ENCODE measurements around the gene SLC24A5.

SLC24A5 gene

DNA sequence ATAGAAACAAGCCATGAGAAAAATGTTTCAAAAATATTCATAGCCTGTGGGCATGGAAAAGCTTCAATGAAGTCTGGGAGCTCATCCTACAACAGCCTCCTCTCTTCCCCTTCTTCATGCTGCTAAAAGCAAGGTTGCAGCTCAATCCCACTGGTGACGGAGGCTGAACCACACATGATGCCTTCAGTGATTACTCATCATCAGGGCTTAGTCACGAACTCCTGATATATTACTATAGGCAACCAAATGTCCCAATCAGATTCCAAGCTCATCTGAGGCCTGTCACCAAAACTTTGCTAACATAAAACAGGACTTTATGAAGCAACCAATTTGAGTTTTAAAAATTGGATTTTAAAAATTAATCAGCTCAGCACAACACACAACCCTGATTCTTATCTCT lies 24.0 kb upstream of the SLC24A5 start:
- H3K9me3 Mint-ChIP-seq, result no peaks in the 10 kb centered on the region
- no peaks in the 10 kb centered on the region for H3K4me1 Mint-ChIP-seq (ENCODE audit: low read depth)
- H3K27ac Mint-ChIP-seq, result no peak overlapping the region
- no peaks in the 10 kb centered on the region for H3K36me3 Mint-ChIP-seq (ENCODE audit: low read depth)
- H3K27me3 Mint-ChIP-seq (ENCODE audit: low read depth), result peaks cover 3% of the 10 kb centered on the region
- H3K4me3 Mint-ChIP-seq, result no peak overlapping the region

DNA sequence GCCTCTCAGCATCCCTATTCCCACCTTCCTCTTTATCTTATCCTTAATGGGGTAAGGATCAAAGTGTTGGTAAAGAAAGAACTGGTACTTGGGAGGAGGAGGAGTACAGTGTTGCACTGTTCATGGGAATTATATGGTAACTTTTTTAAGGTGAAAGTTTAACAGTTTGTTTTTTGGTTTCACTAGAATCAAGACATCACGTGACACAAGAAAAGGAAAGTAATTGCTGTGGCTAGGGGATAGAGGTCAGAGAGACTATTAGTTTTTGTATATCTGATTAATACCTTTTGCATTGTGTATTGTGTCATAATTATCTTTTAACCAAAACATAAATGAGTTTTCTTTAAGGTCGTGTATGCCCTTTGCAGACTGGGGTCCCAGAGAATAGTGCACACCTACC lies 23.5 kb upstream of the SLC24A5 start:
- no peaks in the 10 kb centered on the region for H3K36me3 Mint-ChIP-seq (ENCODE audit: low read depth)
- H3K9me3 Mint-ChIP-seq, result no peaks in the 10 kb centered on the region
- no peaks in the 10 kb centered on the region for H3K4me1 Mint-ChIP-seq (ENCODE audit: low read depth)
- H3K27me3 Mint-ChIP-seq (ENCODE audit: low read depth), result peaks cover 3% of the 10 kb centered on the region
- H3K4me3 Mint-ChIP-seq, result no peak overlapping the region
- no peak overlapping the region for H3K27ac Mint-ChIP-seq

DNA sequence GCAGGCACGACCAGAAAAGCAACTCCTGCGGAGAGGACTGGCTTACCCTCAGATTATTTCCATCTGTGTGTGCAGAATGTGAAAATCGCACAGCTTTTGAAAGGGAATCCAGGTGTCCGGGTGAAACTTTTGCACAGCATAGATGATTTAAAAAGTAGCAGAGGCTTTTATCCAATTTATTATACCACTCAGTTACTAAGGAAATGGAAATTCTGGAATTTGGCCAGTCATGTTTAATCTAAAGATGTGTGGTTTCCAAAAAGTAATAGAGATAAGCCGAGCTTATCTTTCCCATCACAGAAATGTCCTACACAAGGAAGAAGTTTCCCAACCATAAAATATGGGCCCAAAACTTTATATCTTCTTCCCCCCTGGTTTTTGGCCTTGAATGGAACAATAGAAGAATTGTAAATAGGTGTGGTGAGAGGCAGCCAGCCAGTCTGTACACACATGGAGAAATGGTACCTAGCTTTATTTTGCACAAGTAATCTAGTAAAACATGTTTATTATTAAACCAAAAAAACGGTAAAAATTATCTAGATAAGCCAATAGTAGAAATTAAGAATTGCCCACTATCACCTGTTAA lies 19.3 kb upstream of the SLC24A5 start:
- no peaks in the 10 kb centered on the region for H3K36me3 Mint-ChIP-seq (ENCODE audit: low read depth)
- no peaks in the 10 kb centered on the region for H3K4me1 Mint-ChIP-seq (ENCODE audit: low read depth)
- H3K27ac Mint-ChIP-seq, result no peak overlapping the region
- peaks cover 6% of the 10 kb centered on the region for H3K27me3 Mint-ChIP-seq (ENCODE audit: low read depth)
- H3K4me3 Mint-ChIP-seq, result no peak overlapping the region
- H3K9me3 Mint-ChIP-seq, result no peaks in the 10 kb centered on the region

DNA sequence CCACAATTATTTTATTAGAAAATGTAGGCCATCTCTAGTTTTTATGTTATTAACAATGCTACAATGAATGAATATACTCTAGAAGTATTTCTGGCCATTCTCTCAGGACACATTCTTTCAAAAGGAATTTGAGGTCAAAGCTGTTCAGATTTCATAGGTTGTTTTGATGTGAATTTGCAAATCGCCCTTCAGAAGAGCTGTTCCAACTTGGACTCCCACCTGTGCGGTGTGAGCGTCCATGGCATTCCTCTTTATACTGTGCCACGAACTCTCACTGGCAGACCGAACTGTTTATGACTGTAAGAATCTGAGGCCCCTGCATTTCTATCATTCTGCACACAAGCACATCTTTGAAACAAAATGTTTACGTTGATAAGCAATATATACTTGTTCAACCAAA lies 18.6 kb upstream of the SLC24A5 start:
- Mint-ChIP-seq H3K36me3 (ENCODE audit: low read depth) (no peaks in the 10 kb centered on the region), H3K27ac (no peak overlapping the region), H3K9me3 (no peaks in the 10 kb centered on the region), H3K27me3 (ENCODE audit: low read depth) (peaks cover 6% of the 10 kb centered on the region), H3K4me1 (ENCODE audit: low read depth) (no peaks in the 10 kb centered on the region), H3K4me3 (no peak overlapping the region)

DNA sequence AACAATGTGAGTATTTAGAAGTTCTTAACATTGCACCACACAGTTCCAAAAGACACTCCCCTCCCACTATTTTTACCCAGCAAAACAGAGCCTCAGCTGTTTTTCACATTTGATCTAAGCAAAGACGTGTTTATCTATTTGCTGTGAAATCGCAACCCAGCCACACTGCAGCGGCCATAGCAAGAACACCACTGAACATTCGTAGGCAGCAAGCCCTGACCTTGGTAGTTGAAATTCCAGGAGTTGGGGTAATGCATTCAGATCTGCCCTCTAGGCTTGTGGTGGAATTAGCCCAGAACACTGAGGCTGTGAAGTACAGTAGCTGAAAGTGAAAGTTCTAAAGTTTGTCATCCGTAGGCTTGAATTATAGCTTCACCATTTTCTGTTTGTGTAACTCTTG lies 17.1 kb upstream of the SLC24A5 start:
- peaks cover 6% of the 10 kb centered on the region for H3K27me3 Mint-ChIP-seq (ENCODE audit: low read depth)
- H3K4me1 Mint-ChIP-seq (ENCODE audit: low read depth), result no peaks in the 10 kb centered on the region
- H3K9me3 Mint-ChIP-seq, result no peaks in the 10 kb centered on the region
- H3K4me3 Mint-ChIP-seq, result no peak overlapping the region
- H3K27ac Mint-ChIP-seq, result no peak overlapping the region
- H3K36me3 Mint-ChIP-seq (ENCODE audit: low read depth), result no peaks in the 10 kb centered on the region

DNA sequence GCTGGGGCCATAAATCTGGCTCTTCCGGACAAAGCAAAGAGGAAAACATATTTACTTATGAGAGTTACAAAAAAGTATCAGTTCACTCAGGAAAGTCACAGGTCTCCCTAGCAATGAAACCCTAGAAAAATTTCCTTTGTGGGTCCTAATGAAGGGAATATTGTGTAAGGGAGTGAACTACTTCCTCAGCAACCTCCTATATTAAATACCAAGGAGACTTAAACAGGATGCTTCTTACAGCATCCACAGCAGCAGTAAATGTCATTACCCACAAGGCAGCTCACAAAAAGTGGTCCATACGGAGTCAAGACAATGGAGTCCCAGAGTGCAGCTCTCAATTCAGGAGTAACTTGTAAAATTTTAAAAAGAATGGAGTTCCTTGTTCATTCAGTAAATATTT lies 14.9 kb upstream of the SLC24A5 start:
- no peaks in the 10 kb centered on the region for H3K4me1 Mint-ChIP-seq (ENCODE audit: low read depth)
- H3K27me3 Mint-ChIP-seq (ENCODE audit: low read depth), result peaks cover 4% of the 10 kb centered on the region
- H3K27ac Mint-ChIP-seq, result no peak overlapping the region
- H3K36me3 Mint-ChIP-seq (ENCODE audit: low read depth), result no peaks in the 10 kb centered on the region
- H3K9me3 Mint-ChIP-seq, result no peaks in the 10 kb centered on the region
- H3K4me3 Mint-ChIP-seq, result no peak overlapping the region

DNA sequence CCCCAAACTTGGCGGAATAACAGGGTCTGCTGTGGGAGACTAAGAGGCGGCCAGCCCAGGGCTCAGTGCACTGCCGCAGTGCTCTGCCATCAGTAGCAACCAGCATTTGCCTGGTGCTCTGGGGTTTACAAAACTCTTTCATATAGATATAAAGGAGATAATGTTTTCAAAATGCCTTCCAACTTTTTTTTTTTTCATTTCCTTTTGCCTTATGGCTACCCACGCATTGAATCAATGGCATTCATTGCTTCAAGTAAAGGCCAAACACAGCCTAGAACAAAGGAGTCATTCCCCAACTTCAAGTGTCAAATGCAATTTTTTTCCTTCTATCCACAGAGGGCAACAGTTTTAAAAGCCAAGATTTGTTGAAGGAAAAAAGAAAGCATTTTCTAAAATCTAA lies 11.6 kb upstream of the SLC24A5 start:
- no peaks in the 10 kb centered on the region for H3K9me3 Mint-ChIP-seq
- H3K36me3 Mint-ChIP-seq (ENCODE audit: low read depth), result no peaks in the 10 kb centered on the region
- no peak overlapping the region for H3K27ac Mint-ChIP-seq
- H3K4me3 Mint-ChIP-seq, result no peak overlapping the region
- H3K4me1 Mint-ChIP-seq (ENCODE audit: low read depth), result no peaks in the 10 kb centered on the region
- H3K27me3 Mint-ChIP-seq (ENCODE audit: low read depth), result no peaks in the 10 kb centered on the region

DNA sequence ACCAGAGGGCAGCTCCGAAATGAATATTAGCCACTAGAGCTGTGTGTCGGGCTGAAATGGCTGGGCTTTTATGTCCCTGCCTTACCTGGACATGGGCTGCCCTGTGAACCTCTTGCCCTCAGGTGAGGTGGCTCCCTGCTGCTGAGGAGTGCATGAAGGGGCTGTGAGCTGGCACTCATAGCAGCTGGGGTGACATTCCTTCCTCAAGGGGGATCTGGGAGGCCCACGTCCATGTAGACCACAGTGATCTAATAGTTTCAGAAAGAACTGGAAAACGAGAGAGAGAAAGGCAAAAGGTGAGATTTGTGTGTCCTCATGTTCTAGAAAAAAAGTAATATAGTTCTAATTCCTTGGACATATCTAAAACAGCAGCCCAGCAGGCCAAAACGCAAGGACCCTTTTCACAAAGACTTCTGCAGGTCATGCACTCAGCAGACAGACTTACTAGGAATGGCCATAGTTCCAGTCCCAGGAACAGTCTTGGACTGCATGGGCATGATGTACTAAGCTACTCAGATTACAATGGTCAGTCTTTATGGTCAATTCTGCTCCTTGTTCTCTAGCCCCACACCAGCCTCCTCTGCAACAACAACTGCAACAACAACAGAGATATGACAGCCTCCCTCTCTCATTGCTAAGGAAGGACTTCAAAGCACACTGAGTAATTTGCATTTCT lies 10.8 kb upstream of the SLC24A5 start:
- Mint-ChIP-seq H3K27me3 (ENCODE audit: low read depth) (no peaks in the 10 kb centered on the region), H3K36me3 (ENCODE audit: low read depth) (no peaks in the 10 kb centered on the region), H3K9me3 (no peaks in the 10 kb centered on the region), H3K4me1 (ENCODE audit: low read depth) (no peaks in the 10 kb centered on the region), H3K27ac (no peak overlapping the region), H3K4me3 (no peak overlapping the region)

DNA sequence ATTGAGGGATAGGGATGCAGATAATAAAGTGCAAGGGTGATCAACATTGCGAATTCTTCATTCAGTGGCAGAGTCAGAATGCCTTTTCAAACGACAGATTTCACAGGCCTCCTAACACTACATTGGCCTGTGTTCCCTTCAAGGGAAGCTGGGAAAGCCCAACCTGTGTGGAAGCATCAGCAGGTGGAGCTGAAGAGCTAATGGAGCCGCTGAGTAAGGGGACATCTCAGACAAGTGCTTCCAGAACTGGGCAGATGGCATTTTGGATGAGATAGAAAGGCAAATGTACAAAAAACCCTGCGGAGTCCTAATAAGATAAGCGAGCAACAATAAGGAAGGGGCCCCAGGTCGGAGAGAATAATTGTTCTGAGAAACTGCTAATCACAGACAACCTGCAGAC lies 8.5 kb upstream of the SLC24A5 start:
- Mint-ChIP-seq H3K27ac (no peak overlapping the region), H3K4me1 (ENCODE audit: low read depth) (no peaks in the 10 kb centered on the region), H3K4me3 (no peak overlapping the region), H3K27me3 (ENCODE audit: low read depth) (peaks cover 4% of the 10 kb centered on the region), H3K36me3 (ENCODE audit: low read depth) (no peaks in the 10 kb centered on the region), H3K9me3 (no peaks in the 10 kb centered on the region)

DNA sequence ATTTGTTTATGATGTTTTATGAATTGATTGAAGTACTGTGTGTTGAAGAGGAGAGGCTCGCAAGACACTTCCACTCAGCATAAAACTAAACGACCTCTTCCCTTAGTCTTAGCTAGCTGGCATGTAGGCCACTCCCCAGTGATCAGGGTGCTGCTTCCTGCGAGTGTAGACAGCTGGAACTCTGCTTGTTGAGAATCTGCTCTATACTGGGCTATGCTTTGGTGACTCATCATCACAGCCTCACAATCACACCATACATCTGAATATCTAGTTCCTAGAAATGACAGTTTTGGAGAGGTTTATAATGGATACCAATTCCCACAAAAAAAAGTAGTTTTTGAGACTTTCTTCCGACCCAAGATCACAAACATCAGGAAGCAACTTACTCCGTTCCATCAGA lies 1.5 kb upstream of the SLC24A5 start:
- Mint-ChIP-seq H3K4me3 (no peak overlapping the region), H3K27me3 (ENCODE audit: low read depth) (peaks cover 7% of the 10 kb centered on the region), H3K4me1 (ENCODE audit: low read depth) (no peaks in the 10 kb centered on the region), H3K27ac (no peak overlapping the region), H3K36me3 (ENCODE audit: low read depth) (no peaks in the 10 kb centered on the region), H3K9me3 (no peaks in the 10 kb centered on the region)

DNA sequence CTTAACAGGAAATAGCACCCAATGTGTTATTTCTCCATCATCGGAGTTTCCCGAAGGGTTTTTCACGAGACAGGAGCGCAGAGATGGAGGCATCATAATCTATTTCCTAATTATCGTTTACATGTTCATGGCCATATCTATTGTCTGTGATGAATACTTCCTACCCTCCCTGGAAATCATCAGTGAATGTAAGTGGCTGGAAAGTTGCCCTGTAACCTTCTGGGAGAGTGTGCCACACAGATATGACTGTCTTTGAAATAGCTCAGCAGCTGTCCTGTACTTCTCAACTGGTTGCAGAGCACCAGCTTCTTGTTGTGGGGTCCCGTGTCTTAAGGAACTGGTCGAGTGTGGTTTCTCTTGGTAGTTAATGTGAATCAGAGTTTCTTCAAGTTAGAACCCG lies 1.1 kb downstream of the SLC24A5 start:
- H3K27ac Mint-ChIP-seq, result no peak overlapping the region
- H3K9me3 Mint-ChIP-seq, result no peaks in the 10 kb centered on the region
- no peak overlapping the region for H3K4me3 Mint-ChIP-seq
- no peaks in the 10 kb centered on the region for H3K36me3 Mint-ChIP-seq (ENCODE audit: low read depth)
- H3K4me1 Mint-ChIP-seq (ENCODE audit: low read depth), result no peaks in the 10 kb centered on the region
- peaks cover 3% of the 10 kb centered on the region for H3K27me3 Mint-ChIP-seq (ENCODE audit: low read depth)

DNA sequence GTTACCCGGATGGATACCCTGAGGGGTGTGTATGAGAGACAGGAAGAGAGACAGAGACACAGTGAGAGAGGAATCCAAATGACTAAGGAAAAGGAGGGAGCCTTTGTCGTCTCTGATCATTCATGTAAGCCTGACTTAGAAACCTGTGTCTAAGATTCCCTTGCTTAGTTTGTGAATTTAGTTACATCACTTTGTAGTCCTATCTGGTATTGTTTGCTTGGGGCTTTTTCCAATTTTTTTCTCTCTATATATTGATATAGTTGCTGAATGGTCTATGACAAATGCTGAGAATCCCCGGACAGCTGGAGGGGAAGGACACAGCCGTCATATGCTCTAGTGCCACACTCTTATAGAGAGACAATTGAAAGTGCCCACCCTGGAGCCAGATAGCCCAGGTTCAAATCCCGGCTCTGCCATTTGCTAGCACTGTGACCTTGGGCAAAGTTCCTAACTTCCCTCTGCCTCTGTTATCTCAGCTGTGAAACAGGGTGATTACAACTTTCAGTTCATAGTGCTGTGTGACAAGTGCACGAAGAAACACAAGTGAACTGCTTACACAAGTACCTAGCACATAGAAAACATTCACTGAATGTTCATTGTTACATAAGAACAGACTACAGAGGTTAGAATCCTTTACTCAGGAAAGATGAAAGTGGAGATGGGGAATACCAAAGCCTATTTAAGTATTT lies 6.0 kb downstream of the SLC24A5 start:
- H3K4me3 Mint-ChIP-seq, result no peak overlapping the region
- no peaks in the 10 kb centered on the region for H3K4me1 Mint-ChIP-seq (ENCODE audit: low read depth)

DNA sequence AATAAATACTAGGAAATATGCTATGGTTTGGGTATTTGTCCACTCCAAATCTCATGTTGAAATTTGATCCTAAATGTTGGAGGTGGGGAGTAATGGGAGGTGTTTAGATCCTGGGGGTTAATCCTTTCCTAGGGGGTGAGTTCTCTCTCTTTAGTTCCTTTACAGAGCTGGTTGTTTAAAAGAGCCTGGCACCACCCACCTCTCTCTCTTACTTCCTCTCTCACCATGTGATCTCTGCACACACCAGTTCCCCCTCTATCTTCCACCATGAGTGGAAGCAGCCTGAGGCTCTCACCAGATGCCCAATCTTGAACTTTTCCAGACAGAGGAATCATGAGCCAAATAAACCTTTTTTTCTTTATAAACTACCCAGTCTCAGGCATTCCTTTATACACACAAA lies 10.5 kb downstream of the SLC24A5 start:
- Mint-ChIP-seq H3K27me3 (ENCODE audit: low read depth) (peaks cover 17% of the 10 kb centered on the region), H3K9me3 (no peaks in the 10 kb centered on the region), H3K4me3 (no peak overlapping the region), H3K36me3 (ENCODE audit: low read depth) (no peaks in the 10 kb centered on the region), H3K27ac (no peak overlapping the region), H3K4me1 (ENCODE audit: low read depth) (no peaks in the 10 kb centered on the region)

More for the DNA sequence above, 6.0 kb downstream of the SLC24A5 start:
- Mint-ChIP-seq H3K27ac (no peak overlapping the region), H3K27me3 (ENCODE audit: low read depth) (peaks cover 13% of the 10 kb centered on the region), H3K36me3 (ENCODE audit: low read depth) (no peaks in the 10 kb centered on the region), H3K9me3 (no peaks in the 10 kb centered on the region)

DNA sequence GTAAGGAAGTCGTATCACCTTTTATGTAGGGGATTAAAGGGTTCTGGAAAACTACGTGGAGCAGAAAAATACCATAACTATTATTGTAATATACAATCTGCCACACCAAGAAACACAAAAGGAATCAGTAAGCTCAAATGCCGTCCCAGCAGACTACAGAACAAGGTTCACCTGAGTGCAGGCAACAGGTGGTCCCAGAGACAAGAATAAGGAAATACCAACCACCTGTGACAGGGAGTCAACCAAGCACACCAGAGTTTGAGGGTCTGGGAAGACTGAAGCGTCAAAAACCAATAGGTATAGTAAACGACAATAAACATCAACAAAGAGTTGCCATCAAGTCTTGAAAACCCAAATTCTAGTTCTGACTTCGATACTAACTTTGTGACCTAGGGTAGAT lies 12.1 kb downstream of the SLC24A5 start:
- Mint-ChIP-seq H3K36me3 (ENCODE audit: low read depth) (no peaks in the 10 kb centered on the region), H3K4me3 (no peak overlapping the region), H3K27me3 (ENCODE audit: low read depth) (peaks cover 17% of the 10 kb centered on the region), H3K4me1 (ENCODE audit: low read depth) (no peaks in the 10 kb centered on the region), H3K9me3 (no peaks in the 10 kb centered on the region), H3K27ac (no peak overlapping the region)

DNA sequence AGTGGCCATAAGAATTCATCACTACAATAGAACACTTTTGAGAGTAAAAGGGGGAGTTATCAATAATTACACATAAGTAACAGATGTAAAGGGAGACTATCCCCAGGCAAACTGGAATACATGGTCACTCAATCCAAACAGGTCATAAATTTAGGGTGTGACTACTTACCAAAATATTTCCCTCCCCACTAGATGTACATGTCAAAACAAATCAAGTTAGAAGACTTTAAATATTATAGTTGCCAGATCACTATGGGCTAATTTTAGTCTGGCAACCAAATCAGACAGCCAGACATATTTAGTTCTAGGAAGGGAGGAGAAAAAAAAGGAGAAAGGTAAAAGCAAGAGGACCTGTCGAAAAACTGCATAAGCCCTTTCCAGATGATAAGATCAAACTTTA lies 23.1 kb downstream of the SLC24A5 start:
- Mint-ChIP-seq H3K27me3 (ENCODE audit: low read depth) (no peaks in the 10 kb centered on the region), H3K27ac (no peak overlapping the region), H3K36me3 (ENCODE audit: low read depth) (peaks cover 9% of the 10 kb centered on the region), H3K4me3 (no peak overlapping the region), H3K9me3 (no peaks in the 10 kb centered on the region), H3K4me1 (ENCODE audit: low read depth) (peaks cover 7% of the 10 kb centered on the region)

Data from T-helper 1 cell treated with Interleukin-12 subunit alpha and Interleukin-12 subunit beta and Interleukin-4 antibody, amounts not matched to agents 30 μg/mL and 1 μg/mL, for 36 hours (primary cell).